ENCODE measurements around the gene CACNA2D4.

The CACNA2D4 gene

GRCh38 chr12:1811281-1811947, 107.0 kb downstream of the CACNA2D4 start:
- peak; percentile 35 for DNase-seq

- no peak for DNase-seq
Observed at GRCh38 chr12:1810931-1811280, 107.5 kb downstream of the CACNA2D4 start.

- no peak for DNase-seq
Observed at GRCh38 chr12:1810201-1810930, 108.1 kb downstream of the CACNA2D4 start.

- DNase-seq, result no peak
Observed at GRCh38 chr12:1809591-1810190, 108.8 kb downstream of the CACNA2D4 start.

- peak; percentile 23 for DNase-seq
Observed at GRCh38 chr12:1808798-1809480, 109.5 kb downstream of the CACNA2D4 start.

- no peak for DNase-seq
Observed at GRCh38 chr12:1808036-1808797, 110.2 kb downstream of the CACNA2D4 start.

GRCh38 chr12:1807087-1807860, 111.2 kb downstream of the CACNA2D4 start:
- DNase-seq, result no peak

- no peak for DNase-seq
Observed at GRCh38 chr12:1806301-1807086, 112.0 kb downstream of the CACNA2D4 start.

- DNase-seq, result no peak
Observed at GRCh38 chr12:1805441-1806081, 112.9 kb downstream of the CACNA2D4 start.

- peak; percentile 89 for DNase-seq
Observed at GRCh38 chr12:1804545-1805332, 113.7 kb downstream of the CACNA2D4 start.

- no peak for DNase-seq
Observed at GRCh38 chr12:1803736-1804135, 114.7 kb downstream of the CACNA2D4 start.

GRCh38 chr12:1801303-1801975, 117.0 kb downstream of the CACNA2D4 start:
- DNase-seq, result no peak

GRCh38 chr12:1800401-1801302, 117.8 kb downstream of the CACNA2D4 start:
- DNase-seq, result no peak

- no peak for DNase-seq
Observed at GRCh38 chr12:1799882-1800400, 118.5 kb downstream of the CACNA2D4 start.

GRCh38 chr12:1799051-1799881, 119.2 kb downstream of the CACNA2D4 start:
- DNase-seq, result no peak

- DNase-seq, result no peak
Observed at GRCh38 chr12:1798641-1799020, 119.8 kb downstream of the CACNA2D4 start.

Data from CD4-positive, alpha-beta T cell treated with Interleukin-12 subunit alpha and Interleukin-12 subunit beta, for 1 hour (primary cell).